SH-SY5Y (cell line): ENCODE measurements around the gene ADCYAP1R1.

Experiments used
- GATA2 ChIP-seq: IDR thresholded peaks from 2 replicates; pipeline ENCODE4 v1.6.1; 2011; ENCODE audit warnings: mild to moderate bottlenecking, low read depth, low read length
- GATA3 ChIP-seq: IDR thresholded peaks from 2 replicates; pipeline ENCODE4 v1.6.1; 2011; ENCODE audit warnings: low read depth, mild to moderate bottlenecking, low read length, moderate library complexity

- TF ChIP-seq GATA3 (no peak), GATA2 (no peak)
Observed at GRCh38 chr7:31003721-31004120, 48.4 kb upstream of the ADCYAP1R1 start.
